ENCODE data around the gene ARHGAP15.

Gene ARHGAP15

GRCh38 chr2:143741205-143741604 lies 612.0 kb downstream of the ARHGAP15 start:
- Histone ChIP-seq H3K9ac (ENCODE audit: low read length) (no peak overlapping the region), H3K4me1 (ENCODE audit: control insufficient read depth, insufficient read depth, low read length) (no peaks in the 10 kb centered on the region), H3K27me3 (ENCODE audit: control insufficient read depth, insufficient read depth, low read length) (no peaks in the 10 kb centered on the region), H3K4me3 (ENCODE audit: low read length) (no peak overlapping the region), H3K36me3 (ENCODE audit: control insufficient read depth, insufficient read depth, low read length) (no peaks in the 10 kb centered on the region), H3K27ac (ENCODE audit: low read depth, low read length) (no peak overlapping the region)

GRCh38 chr2:143742581-143742980 lies 613.4 kb downstream of the ARHGAP15 start:
- Histone ChIP-seq H3K36me3 (ENCODE audit: control insufficient read depth, insufficient read depth, low read length) (no peaks in the 10 kb centered on the region), H3K27ac (ENCODE audit: low read depth, low read length) (no peak overlapping the region), H3K9ac (ENCODE audit: low read length) (no peak overlapping the region), H3K4me3 (ENCODE audit: low read length) (no peak overlapping the region), H3K27me3 (ENCODE audit: control insufficient read depth, insufficient read depth, low read length) (no peaks in the 10 kb centered on the region), H3K4me1 (ENCODE audit: control insufficient read depth, insufficient read depth, low read length) (no peaks in the 10 kb centered on the region)

GRCh38 chr2:143744114-143744513 lies 614.9 kb downstream of the ARHGAP15 start:
- no peak overlapping the region for H3K27ac ChIP-seq (ENCODE audit: low read depth, low read length)
- H3K9ac ChIP-seq (ENCODE audit: low read length), result no peak overlapping the region
- no peaks in the 10 kb centered on the region for H3K4me1 ChIP-seq (ENCODE audit: control insufficient read depth, insufficient read depth, low read length)
- H3K4me3 ChIP-seq (ENCODE audit: low read length), result no peak overlapping the region
- H3K36me3 ChIP-seq (ENCODE audit: control insufficient read depth, insufficient read depth, low read length), result no peaks in the 10 kb centered on the region
- H3K27me3 ChIP-seq (ENCODE audit: control insufficient read depth, insufficient read depth, low read length), result no peaks in the 10 kb centered on the region

- Histone ChIP-seq H3K27ac (ENCODE audit: low read depth, low read length) (no peak overlapping the region), H3K27me3 (ENCODE audit: control insufficient read depth, insufficient read depth, low read length) (no peaks in the 10 kb centered on the region)
Measured at GRCh38 chr2:143745060-143745459, 615.8 kb downstream of the ARHGAP15 start.

GRCh38 chr2:143754742-143755141 lies 625.5 kb downstream of the ARHGAP15 start:
- Histone ChIP-seq H3K27me3 (ENCODE audit: control insufficient read depth, insufficient read depth, low read length) (no peaks in the 10 kb centered on the region), H3K9ac (ENCODE audit: low read length) (no peak overlapping the region), H3K4me3 (ENCODE audit: low read length) (no peak overlapping the region), H3K36me3 (ENCODE audit: control insufficient read depth, insufficient read depth, low read length) (no peaks in the 10 kb centered on the region), H3K27ac (ENCODE audit: low read depth, low read length) (no peak overlapping the region), H3K4me1 (ENCODE audit: control insufficient read depth, insufficient read depth, low read length) (no peaks in the 10 kb centered on the region)

More at GRCh38 chr2:143745060-143745459, 615.8 kb downstream of the ARHGAP15 start:
- H3K4me3 ChIP-seq (ENCODE audit: low read length), result no peak overlapping the region
- H3K36me3 ChIP-seq (ENCODE audit: control insufficient read depth, insufficient read depth, low read length), result no peaks in the 10 kb centered on the region
- no peak overlapping the region for H3K9ac ChIP-seq (ENCODE audit: low read length)
- no peaks in the 10 kb centered on the region for H3K4me1 ChIP-seq (ENCODE audit: control insufficient read depth, insufficient read depth, low read length)

- no peaks in the 10 kb centered on the region for H3K27me3 ChIP-seq (ENCODE audit: control insufficient read depth, insufficient read depth, low read length)
- H3K4me3 ChIP-seq (ENCODE audit: low read length), result no peak overlapping the region
- no peaks in the 10 kb centered on the region for H3K4me1 ChIP-seq (ENCODE audit: control insufficient read depth, insufficient read depth, low read length)
- H3K9ac ChIP-seq (ENCODE audit: low read length), result no peak overlapping the region
- H3K27ac ChIP-seq (ENCODE audit: low read depth, low read length), result no peak overlapping the region
- H3K36me3 ChIP-seq (ENCODE audit: control insufficient read depth, insufficient read depth, low read length), result no peaks in the 10 kb centered on the region
Measured at GRCh38 chr2:143758629-143759330, 629.6 kb downstream of the ARHGAP15 start.

GRCh38 chr2:143759455-143759854 lies 630.2 kb downstream of the ARHGAP15 start:
- Histone ChIP-seq H3K36me3 (ENCODE audit: control insufficient read depth, insufficient read depth, low read length) (no peaks in the 10 kb centered on the region), H3K27me3 (ENCODE audit: control insufficient read depth, insufficient read depth, low read length) (no peaks in the 10 kb centered on the region), H3K4me3 (ENCODE audit: low read length) (no peak overlapping the region), H3K27ac (ENCODE audit: low read depth, low read length) (no peak overlapping the region), H3K4me1 (ENCODE audit: control insufficient read depth, insufficient read depth, low read length) (no peaks in the 10 kb centered on the region), H3K9ac (ENCODE audit: low read length) (no peak overlapping the region)

- H3K4me3 ChIP-seq (ENCODE audit: low read length), result no peak overlapping the region
- no peaks in the 10 kb centered on the region for H3K36me3 ChIP-seq (ENCODE audit: control insufficient read depth, insufficient read depth, low read length)
- H3K9ac ChIP-seq (ENCODE audit: low read length), result no peak overlapping the region
- H3K4me1 ChIP-seq (ENCODE audit: control insufficient read depth, insufficient read depth, low read length), result no peaks in the 10 kb centered on the region
- H3K27me3 ChIP-seq (ENCODE audit: control insufficient read depth, insufficient read depth, low read length), result no peaks in the 10 kb centered on the region
- no peak overlapping the region for H3K27ac ChIP-seq (ENCODE audit: low read depth, low read length)
Measured at GRCh38 chr2:143762176-143762928, 633.1 kb downstream of the ARHGAP15 start.

GRCh38 chr2:143764261-143764660 lies 635.0 kb downstream of the ARHGAP15 start:
- no peak overlapping the region for H3K9ac ChIP-seq (ENCODE audit: low read length)
- no peaks in the 10 kb centered on the region for H3K4me1 ChIP-seq (ENCODE audit: control insufficient read depth, insufficient read depth, low read length)
- no peak overlapping the region for H3K4me3 ChIP-seq (ENCODE audit: low read length)
- no peaks in the 10 kb centered on the region for H3K27me3 ChIP-seq (ENCODE audit: control insufficient read depth, insufficient read depth, low read length)
- no peak overlapping the region for H3K27ac ChIP-seq (ENCODE audit: low read depth, low read length)
- no peaks in the 10 kb centered on the region for H3K36me3 ChIP-seq (ENCODE audit: control insufficient read depth, insufficient read depth, low read length)

- Histone ChIP-seq H3K36me3 (ENCODE audit: control insufficient read depth, insufficient read depth, low read length) (no peaks in the 10 kb centered on the region), H3K4me3 (ENCODE audit: low read length) (no peak overlapping the region), H3K27ac (ENCODE audit: low read depth, low read length) (no peak overlapping the region), H3K9ac (ENCODE audit: low read length) (no peak overlapping the region), H3K4me1 (ENCODE audit: control insufficient read depth, insufficient read depth, low read length) (no peaks in the 10 kb centered on the region), H3K27me3 (ENCODE audit: control insufficient read depth, insufficient read depth, low read length) (no peaks in the 10 kb centered on the region)
Measured at GRCh38 chr2:143764706-143765105, 635.5 kb downstream of the ARHGAP15 start.

- no peaks in the 10 kb centered on the region for H3K4me1 ChIP-seq (ENCODE audit: control insufficient read depth, insufficient read depth, low read length)
- H3K27ac ChIP-seq (ENCODE audit: low read depth, low read length), result no peak overlapping the region
- H3K9ac ChIP-seq (ENCODE audit: low read length), result no peak overlapping the region
- H3K4me3 ChIP-seq (ENCODE audit: low read length), result no peak overlapping the region
- H3K27me3 ChIP-seq (ENCODE audit: control insufficient read depth, insufficient read depth, low read length), result no peaks in the 10 kb centered on the region
- H3K36me3 ChIP-seq (ENCODE audit: control insufficient read depth, insufficient read depth, low read length), result no peaks in the 10 kb centered on the region
Measured at GRCh38 chr2:143768991-143769390, 639.8 kb downstream of the ARHGAP15 start.

- Histone ChIP-seq H3K4me3 (ENCODE audit: low read length) (no peak overlapping the region), H3K27me3 (ENCODE audit: control insufficient read depth, insufficient read depth, low read length) (no peaks in the 10 kb centered on the region), H3K9ac (ENCODE audit: low read length) (no peak overlapping the region), H3K4me1 (ENCODE audit: control insufficient read depth, insufficient read depth, low read length) (no peaks in the 10 kb centered on the region), H3K36me3 (ENCODE audit: control insufficient read depth, insufficient read depth, low read length) (no peaks in the 10 kb centered on the region), H3K27ac (ENCODE audit: low read depth, low read length) (no peak overlapping the region)
Measured at GRCh38 chr2:143771939-143772338, 642.7 kb downstream of the ARHGAP15 start.
